Measurements from ENCODE around the gene PEX11B.

- TF ChIP-seq POLR2AphosphoS5 (IDR thresholded peaks at IDR 0.05; ENCODE audit: low read depth, low read length) (no peak), REST (IDR thresholded peaks at IDR 0.05; ENCODE audit: insufficient read depth in 1 of 2, low read depth in 2 of 2, low read length in 2 of 2) (no peak)
These were observed 41.5 kb upstream of the PEX11B start for GRCh38 chr1:145959957-145960467.

Data from PFSK-1 (cell line).